ENCODE data around the gene SEMA4A.

Gene SEMA4A

DNA sequence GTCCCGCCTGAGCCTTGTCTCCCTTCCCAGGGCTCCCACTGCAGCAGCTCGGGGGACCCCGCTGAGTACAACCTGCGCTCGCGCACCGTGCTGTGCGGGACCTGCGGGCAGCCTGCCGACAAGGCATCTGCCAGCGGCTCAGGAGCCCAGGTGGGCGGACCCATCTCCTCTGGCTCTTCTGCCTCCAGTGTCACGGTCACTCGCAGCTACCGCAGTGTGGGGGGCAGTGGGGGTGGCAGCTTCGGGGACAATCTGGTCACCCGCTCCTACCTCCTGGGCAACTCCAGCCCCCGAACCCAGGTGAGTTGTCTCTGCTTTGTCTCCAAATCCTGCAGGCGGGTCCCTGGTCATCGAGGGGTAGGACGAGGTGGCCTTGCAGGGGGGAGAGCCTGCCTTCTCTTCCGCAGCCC lies 14.9 kb upstream of the SEMA4A start:
- Histone ChIP-seq H3K36me3 (ENCODE audit: insufficient read depth, low read length) (peaks cover 22% of the 10 kb centered on the region), H3K9ac (ENCODE audit: low read depth, low read length) (no peak overlapping the region), H3K4me1 (ENCODE audit: insufficient read depth, low read length) (no peaks in the 10 kb centered on the region), H3K9me3 (ENCODE audit: control insufficient read depth, insufficient read depth, low read length) (no peaks in the 10 kb centered on the region)

DNA sequence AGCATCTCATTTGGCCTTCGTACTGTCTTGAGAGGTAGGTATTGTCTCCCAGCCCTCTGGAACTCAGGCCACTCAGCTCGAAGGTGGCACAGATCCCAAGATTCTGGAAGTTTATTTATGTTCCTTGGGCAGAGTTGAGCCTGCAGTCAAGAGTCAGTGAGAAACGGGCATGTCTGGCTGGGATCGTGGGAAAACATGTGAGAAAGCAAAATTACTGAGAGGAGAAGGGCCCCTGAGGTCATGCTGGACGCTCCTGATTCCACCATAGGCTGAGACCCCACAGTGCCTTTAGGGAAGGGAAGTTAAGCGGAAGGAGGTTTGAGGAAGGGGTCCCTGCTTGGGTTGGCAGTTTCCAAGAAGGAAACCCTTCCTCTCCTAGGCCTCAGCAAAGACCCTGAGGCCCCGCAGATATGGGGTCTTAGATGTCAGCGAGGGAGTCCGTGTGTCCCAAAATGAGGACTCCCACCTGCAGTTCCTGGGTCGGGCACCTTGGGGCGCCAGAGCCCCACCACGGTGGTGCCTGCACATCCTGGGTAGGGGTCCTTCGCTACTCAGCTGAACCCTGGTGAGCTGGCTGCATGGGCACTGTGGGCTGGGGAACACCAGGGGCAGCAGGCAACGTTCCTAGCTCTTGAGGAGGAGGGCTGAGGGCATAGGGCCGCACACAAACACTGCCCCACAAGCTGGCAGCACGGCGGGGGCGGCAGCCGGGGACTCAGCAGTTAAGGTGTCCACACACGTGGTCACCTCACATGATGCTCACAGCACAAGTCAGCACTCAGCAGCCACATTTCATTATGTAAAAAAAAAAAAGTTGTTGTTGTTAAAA lies 12.3 kb upstream of the SEMA4A start:
- peaks cover 7% of the 10 kb centered on the region; the same call in 1 of the 2 replicates for H3K36me3 ChIP-seq (ENCODE audit: insufficient read depth, low read length)
- H3K9ac ChIP-seq (ENCODE audit: low read depth, low read length): no peak overlapping the region
- H3K9me3 ChIP-seq (ENCODE audit: control insufficient read depth, insufficient read depth, low read length): no peaks in the 10 kb centered on the region
- peaks cover under 1% of the 10 kb centered on the region; the same call in 1 of the 2 replicates for H3K4me1 ChIP-seq (ENCODE audit: insufficient read depth, low read length)

DNA sequence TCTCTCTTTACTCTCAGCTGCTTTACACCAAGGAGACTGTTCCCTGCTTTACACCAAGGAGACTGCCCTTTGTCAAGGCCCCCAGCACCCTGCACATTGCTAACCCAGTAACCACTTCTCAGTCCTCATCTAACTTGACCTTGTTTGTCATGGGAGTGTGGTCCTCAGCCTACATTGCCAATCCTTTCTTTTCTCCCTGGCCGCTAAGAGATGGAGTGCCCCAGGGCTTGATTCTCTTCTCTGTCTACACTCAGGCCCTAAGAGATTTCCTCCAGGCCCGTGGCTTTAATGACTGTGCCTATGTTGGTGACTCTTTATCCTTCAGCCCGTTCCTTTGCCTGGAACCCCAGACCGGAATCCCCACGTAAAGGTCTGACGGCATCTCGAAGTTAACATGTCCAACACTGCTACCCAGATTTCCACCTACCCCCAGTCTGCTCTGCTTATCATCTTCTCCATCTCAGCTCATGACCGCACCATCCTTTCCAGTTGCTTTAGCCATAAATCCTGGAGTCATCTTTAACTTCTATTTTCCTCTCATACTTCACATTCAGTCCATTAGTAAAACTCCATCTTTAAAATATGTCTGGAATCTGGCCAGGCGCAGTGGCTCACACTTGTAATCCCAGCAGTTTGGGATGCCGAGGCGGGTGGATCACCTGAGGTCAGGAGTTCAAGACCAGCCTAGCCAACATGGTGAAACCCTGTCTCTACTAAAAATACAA lies 9.5 kb upstream of the SEMA4A start:
- no peak overlapping the region for H3K9ac ChIP-seq (ENCODE audit: low read depth, low read length)
- no peaks in the 10 kb centered on the region for H3K9me3 ChIP-seq (ENCODE audit: control insufficient read depth, insufficient read depth, low read length)
- no peaks in the 10 kb centered on the region for H3K36me3 ChIP-seq (ENCODE audit: insufficient read depth, low read length)
- peaks cover 16% of the 10 kb centered on the region; the same call in 1 of the 2 replicates for H3K4me1 ChIP-seq (ENCODE audit: insufficient read depth, low read length)

DNA sequence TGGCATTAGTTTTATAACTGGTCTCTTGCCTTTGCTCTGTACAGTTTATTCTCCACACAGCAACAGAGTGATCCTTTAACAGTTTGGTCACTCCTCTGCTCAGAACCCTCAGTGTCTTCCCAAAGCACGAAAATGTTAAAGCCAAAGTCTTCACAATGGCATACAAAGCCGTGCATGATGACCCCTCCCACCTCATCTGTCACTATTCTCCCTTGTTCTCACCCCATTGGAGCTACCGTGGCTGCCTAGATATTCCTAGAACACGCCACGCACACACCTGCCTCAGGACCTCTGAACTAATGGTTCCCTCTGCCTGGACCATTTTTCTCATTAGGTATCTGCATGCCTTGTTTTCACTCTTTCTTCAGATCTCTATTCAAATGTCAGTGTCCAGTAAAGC lies 8.6 kb upstream of the SEMA4A start:
- H3K9me3 ChIP-seq (ENCODE audit: control insufficient read depth, insufficient read depth, low read length): no peaks in the 10 kb centered on the region
- H3K4me1 ChIP-seq (ENCODE audit: insufficient read depth, low read length): peaks cover 23% of the 10 kb centered on the region
- H3K36me3 ChIP-seq (ENCODE audit: insufficient read depth, low read length): no peaks in the 10 kb centered on the region
- no peak overlapping the region for H3K9ac ChIP-seq (ENCODE audit: low read depth, low read length)

DNA sequence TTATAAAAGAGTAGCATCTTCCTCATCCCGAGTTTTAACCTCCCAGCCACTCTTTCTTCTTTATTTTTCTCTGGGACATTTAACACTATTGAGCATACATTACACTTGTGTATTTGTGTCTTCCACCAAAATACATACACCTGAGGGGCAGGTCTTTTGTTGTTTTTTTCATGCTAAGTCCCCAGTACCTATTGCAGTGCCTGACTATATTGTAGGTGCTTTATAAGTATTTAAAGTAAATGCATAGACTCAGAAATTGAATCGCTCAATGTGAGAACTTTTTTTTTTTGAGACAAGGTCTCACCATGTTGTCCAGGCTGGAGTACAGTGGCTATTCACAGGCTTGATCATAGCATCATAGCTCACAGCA lies 7.8 kb upstream of the SEMA4A start:
- H3K36me3 ChIP-seq (ENCODE audit: insufficient read depth, low read length): no peaks in the 10 kb centered on the region
- H3K9me3 ChIP-seq (ENCODE audit: control insufficient read depth, insufficient read depth, low read length): no peaks in the 10 kb centered on the region
- no peak overlapping the region for H3K9ac ChIP-seq (ENCODE audit: low read depth, low read length)
- peaks cover 29% of the 10 kb centered on the region for H3K4me1 ChIP-seq (ENCODE audit: insufficient read depth, low read length)

DNA sequence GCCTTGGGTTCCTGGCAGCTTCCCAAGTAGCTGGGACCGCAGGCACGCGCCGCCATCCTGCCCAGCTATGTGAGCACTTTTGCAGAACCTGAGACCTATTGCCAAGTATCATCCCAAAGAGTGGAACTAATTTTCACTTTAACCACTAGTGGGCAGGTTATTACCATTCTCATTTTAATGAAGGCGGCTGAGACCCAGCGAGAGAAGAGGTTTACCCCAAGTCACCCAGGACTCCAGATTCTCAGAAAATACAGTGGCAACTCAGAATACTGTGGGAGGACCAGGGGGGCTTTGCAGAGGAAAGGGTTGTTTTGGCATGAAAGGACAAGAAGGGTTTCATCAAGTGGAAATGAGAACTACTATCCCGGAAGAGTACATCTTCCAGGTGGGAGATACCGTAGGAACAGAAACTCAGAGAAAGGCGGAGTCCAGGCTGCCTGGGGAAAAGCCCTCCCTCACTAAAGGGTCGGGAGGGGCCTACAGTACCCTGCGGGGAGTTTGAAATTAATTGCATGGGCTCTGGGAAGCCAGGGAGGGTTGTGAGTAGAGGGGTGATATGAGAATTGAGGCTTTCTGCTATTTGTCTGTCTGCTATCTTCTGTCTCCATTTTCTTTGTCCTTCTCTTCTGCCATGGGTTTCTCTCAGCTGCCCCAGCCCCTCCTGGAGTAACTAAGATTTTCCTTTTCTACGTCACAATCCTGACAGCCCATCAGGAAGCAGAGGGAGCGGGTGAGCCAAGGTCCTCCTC lies 7.2 kb upstream of the SEMA4A start:
- H3K36me3 ChIP-seq (ENCODE audit: insufficient read depth, low read length): no peaks in the 10 kb centered on the region
- peak overlapping the region; percentile 19; the same call in 1 of the 2 replicates for H3K9ac ChIP-seq (ENCODE audit: low read depth, low read length)
- no peaks in the 10 kb centered on the region for H3K9me3 ChIP-seq (ENCODE audit: control insufficient read depth, insufficient read depth, low read length)
- H3K4me1 ChIP-seq (ENCODE audit: insufficient read depth, low read length): peaks cover 33% of the 10 kb centered on the region

DNA sequence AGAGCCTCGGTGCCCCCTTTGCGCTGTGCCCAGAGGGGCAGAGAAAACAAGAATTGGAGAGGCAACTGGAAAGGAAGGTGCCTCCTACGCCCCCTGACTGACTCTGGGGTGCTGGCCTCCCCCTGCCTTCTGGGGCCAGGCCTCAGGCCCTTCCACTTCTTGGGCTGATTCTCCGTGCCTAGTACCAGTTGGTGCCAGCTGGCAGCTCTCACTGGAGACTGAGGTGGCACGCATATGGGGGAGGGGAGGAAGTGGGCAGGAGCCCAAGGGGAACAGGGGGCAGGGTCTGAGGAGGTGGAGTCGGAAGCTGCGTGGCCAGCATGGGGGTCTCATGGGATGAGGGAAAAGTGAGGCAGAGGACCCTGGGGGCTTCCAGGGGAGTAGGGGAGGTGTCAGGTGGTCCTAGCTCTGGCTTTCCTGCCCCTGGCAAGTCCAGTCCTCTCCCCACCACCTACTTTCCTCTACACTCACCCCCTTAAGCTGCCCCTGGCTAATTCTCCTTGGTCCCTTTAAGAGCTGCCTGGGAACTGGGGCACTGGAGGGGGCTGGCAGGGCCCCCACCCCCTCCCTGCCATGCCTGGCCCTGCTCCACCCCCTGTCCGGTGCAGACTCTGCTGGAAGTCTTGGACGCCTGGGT lies 6.5 kb upstream of the SEMA4A start:
- Histone ChIP-seq H3K9me3 (ENCODE audit: control insufficient read depth, insufficient read depth, low read length) (no peaks in the 10 kb centered on the region), H3K4me1 (ENCODE audit: insufficient read depth, low read length) (peaks cover 36% of the 10 kb centered on the region), H3K36me3 (ENCODE audit: insufficient read depth, low read length) (no peaks in the 10 kb centered on the region), H3K9ac (ENCODE audit: low read depth, low read length) (0 out of 2 replicates have a peak overlapping the region, but pooled peaks have one; percentile 19)

DNA sequence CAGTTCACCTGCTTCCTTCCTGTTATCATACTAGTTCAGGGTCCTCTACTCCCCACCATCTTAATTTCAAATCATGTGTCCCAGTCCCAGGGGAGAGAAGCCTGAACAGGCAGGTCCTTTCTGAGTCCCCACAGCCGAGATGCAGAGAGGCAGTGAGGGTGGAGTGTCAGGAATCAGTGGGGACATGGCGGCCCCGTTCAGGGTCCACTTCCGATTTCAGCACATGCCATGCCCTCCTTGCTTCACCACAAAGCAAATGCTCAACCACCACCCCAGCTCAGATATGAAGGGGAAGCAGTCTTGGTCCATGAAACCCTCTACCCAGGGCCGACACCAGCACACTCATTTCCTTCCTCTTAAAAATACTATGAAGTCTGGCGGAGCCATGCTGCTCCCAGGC lies 5.2 kb upstream of the SEMA4A start:
- Histone ChIP-seq H3K9me3 (ENCODE audit: control insufficient read depth, insufficient read depth, low read length) (no peaks in the 10 kb centered on the region), H3K36me3 (ENCODE audit: insufficient read depth, low read length) (no peaks in the 10 kb centered on the region), H3K9ac (ENCODE audit: low read depth, low read length) (no peak overlapping the region), H3K4me1 (ENCODE audit: insufficient read depth, low read length) (peaks cover 46% of the 10 kb centered on the region)

DNA sequence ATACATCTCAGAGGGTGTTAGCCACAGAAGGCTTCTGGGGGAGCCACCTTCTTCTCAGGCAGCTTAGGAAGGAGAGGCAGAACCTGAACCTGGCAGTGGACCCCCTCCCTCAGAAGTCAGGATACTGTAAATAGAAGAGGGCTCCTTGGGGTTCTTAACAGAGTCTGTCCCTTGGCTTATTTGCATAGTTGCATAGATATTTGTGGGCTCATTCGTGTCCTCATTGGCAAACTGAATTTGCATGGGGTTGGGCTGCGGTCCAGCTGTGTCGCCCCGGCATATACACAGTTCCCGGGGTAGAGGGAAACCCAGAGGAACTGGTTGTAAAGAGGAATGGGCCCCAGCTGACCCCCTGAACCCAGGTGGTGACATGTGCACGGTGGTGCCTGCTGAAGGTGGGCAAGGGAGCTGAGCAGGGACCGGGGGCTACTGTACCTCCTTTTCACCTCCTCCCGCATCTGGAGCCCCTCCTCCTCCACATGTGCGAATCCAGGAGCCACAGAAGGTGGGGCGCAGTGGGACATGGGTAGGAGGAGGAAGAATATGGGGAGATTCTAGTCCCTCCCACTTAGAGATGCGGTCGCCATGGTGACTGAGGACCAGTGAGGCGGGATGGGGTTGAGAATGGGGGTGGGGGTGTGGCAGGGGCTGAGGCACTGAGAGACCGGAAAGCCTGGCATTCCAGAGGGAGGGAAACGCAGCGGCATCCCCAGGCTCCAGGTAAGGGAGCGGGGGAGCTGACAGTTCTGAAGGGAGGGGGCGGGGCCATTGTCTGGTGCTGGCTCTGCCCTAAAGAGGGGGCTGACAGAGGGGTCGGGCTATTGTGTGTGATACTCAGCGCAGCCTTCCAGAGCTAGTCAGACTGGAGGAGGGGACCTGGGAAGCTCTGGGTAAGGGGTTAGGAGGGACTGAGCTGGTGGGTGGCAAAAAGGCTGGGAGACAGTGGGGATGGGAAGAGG lies 3.7 kb upstream of the SEMA4A start:
- no peaks in the 10 kb centered on the region for H3K9me3 ChIP-seq (ENCODE audit: control insufficient read depth, insufficient read depth, low read length)
- H3K36me3 ChIP-seq (ENCODE audit: insufficient read depth, low read length): no peaks in the 10 kb centered on the region
- H3K4me1 ChIP-seq (ENCODE audit: insufficient read depth, low read length): peaks cover 47% of the 10 kb centered on the region
- H3K9ac ChIP-seq (ENCODE audit: low read depth, low read length): no peak overlapping the region; the same call in 1 of the 2 replicates

DNA sequence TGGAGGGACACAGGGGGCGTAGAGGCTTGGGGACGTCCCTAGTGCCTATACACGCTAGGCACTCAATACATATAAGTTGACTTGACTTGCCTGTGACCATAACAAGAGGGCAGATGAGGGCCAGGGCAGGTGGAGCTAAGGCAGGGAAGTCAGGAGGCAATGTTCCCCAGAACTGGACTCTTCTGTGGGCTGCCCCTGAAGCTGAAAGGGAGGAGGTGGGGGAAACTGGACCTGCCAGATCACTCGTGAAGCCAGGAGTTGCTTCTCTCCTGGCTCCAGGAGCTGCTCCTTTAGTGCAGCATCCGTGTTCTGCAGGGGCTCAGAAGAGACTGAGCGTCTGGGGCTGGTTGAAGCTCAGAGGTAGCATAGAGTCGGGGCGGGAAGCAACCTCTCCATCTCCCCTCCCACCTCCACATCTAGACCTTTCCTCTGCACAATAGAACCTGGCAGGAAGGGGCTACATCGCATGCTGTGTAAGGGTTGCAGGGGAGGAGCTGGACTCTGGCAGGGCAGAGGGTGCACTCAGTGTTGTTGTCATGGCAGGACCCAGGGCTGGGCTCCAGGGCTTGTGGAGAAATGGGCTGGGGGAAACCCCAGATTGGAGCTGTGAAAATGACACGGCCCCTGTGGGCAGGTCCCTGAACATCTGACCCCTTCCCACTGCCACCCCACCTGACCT lies 2.9 kb upstream of the SEMA4A start:
- peaks cover 49% of the 10 kb centered on the region for H3K4me1 ChIP-seq (ENCODE audit: insufficient read depth, low read length)
- no peaks in the 10 kb centered on the region for H3K36me3 ChIP-seq (ENCODE audit: insufficient read depth, low read length)
- no peak overlapping the region for H3K9ac ChIP-seq (ENCODE audit: low read depth, low read length)
- no peaks in the 10 kb centered on the region for H3K9me3 ChIP-seq (ENCODE audit: control insufficient read depth, insufficient read depth, low read length)

DNA sequence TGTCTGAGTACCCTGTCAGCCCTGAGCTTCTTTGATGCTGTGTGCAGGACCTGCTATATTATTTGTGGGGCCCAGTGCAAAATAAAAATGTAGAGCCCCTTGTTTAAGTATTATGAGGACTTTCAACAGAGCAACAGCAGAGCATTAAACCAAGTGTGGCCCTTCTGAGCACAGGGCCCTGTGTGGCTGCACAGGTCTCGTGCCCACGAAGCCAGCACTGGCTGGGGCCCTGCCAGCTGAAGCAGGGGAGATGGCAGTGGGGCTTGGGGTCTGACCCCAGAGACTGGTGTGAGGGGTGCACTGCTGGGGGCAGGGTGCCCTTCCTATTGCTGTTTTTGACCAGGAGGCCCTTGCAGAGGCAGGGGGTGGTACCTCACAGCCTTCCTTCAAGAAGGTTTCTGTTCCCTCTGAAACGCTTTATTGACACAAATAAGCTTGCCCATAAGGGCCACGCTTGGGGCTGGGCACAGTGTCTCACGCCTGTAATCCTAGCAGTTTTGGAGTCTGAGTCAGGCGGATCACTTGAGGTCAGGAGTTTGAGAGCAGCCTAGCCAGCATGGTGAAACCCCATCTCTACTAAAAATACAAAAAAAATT lies 2.2 kb upstream of the SEMA4A start:
- Histone ChIP-seq H3K9me3 (ENCODE audit: control insufficient read depth, insufficient read depth, low read length) (no peaks in the 10 kb centered on the region), H3K4me1 (ENCODE audit: insufficient read depth, low read length) (peaks cover 55% of the 10 kb centered on the region), H3K36me3 (ENCODE audit: insufficient read depth, low read length) (no peaks in the 10 kb centered on the region), H3K9ac (ENCODE audit: low read depth, low read length) (no peak overlapping the region)

DNA sequence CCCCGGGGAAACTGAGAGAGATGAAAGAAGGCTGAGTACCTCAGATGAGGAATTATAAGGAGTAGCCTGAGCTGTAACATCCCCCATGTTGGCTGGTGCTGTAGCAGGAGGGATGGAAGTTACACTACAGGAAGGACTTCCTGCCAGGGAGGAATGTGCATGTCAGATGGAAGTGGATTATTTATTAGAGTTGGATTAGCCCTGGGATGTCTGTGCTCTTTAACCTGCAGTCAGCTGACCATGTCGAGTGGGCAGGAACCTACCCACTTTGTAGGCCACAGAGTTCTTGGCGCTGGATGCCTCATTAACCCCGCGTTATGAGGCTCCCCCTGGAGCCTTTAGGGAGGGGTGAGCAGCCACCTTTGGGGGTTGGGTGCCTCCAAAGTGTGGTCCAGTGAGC lies 757 bp upstream of the SEMA4A start:
- Histone ChIP-seq H3K36me3 (ENCODE audit: insufficient read depth, low read length) (0 out of 2 replicates have a peak, but pooled peaks cover 1% of the 10 kb centered on the region), H3K4me1 (ENCODE audit: insufficient read depth, low read length) (peaks cover 47% of the 10 kb centered on the region), H3K9me3 (ENCODE audit: control insufficient read depth, insufficient read depth, low read length) (no peaks in the 10 kb centered on the region), H3K9ac (ENCODE audit: low read depth, low read length) (no peak overlapping the region)
